H1 (cell line): Measurements from ENCODE around the gene HTR3D. TPM values are rescaled to one million over a fixed set of nuclear protein-coding genes. Genes with fewer than 3 reads are reported as not detected.
A peak's percentile ranks its signal among the peaks of the same experiment; 100 is the strongest.

ENCODE experiments used
- CTCF ChIA-PET: fragments of 300-600 bp; sonication (Branson Sonifier 250); formaldehyde crosslinking; loops from one replicate; lab custom pipeline; 2021; ENCODE audit not compliant: partially characterized antibody; lab: Charles Lee
- POLR2A ChIA-PET: fragments of 300-600 bp; sonication (Branson Sonifier 250); formaldehyde crosslinking; loops from one replicate; lab custom pipeline; 2021; ENCODE audit warnings: inconsistent platforms; ENCODE audit not compliant: partially characterized antibody; lab: Charles Lee
- DNase-seq, 2 experiments: peaks; one replicate each; pipeline versions ENCODE4 v3.0.0 to v3.0.0-alpha.2; 2010 to 2022; ENCODE audit warnings: low spot score in 2 of 2, low read depth in 1 of 2, mixed read lengths in 1 of 2
- FAIRE-seq: peaks from 2 replicates; lab custom pipeline; 2011; peaks lifted over from hg19 to GRCh38; lab: Jason Lieb, UNC
- H2AFZ ChIP-seq: 2 replicates; pipeline ENCODE4 v1.8.1; 2012; ENCODE audit warnings: low read length, inconsistent platforms
- H2AK5ac ChIP-seq: 2 replicates; pipeline ENCODE4 v1.6.1; 2013; ENCODE audit warnings: low read depth, low read length
- H2BK120ac ChIP-seq: replicated peaks from 2 replicates; pipeline ENCODE3; 2013; ENCODE audit warnings: low read depth, low read length, inconsistent platforms
- H2BK12ac ChIP-seq: 2 replicates; pipeline ENCODE4 v1.6.1; 2013; ENCODE audit warnings: low read depth, low read length
- H2BK15ac ChIP-seq: 2 replicates; pipeline ENCODE4 v1.6.1; 2013; ENCODE audit warnings: low read length
- H2BK20ac ChIP-seq: 2 replicates; pipeline ENCODE4 v1.6.1; 2013; ENCODE audit warnings: low read length
- H2BK5ac ChIP-seq: 2 replicates; pipeline ENCODE4 v1.6.1; 2013; ENCODE audit warnings: low read depth, low read length
- H3K14ac ChIP-seq: 2 replicates; pipeline ENCODE4 v1.6.1; 2013; ENCODE audit warnings: inconsistent platforms; ENCODE audit not compliant: insufficient read length
- H3K18ac ChIP-seq: 2 replicates; pipeline ENCODE4 v1.6.1; 2013; ENCODE audit warnings: low read length; ENCODE audit errors: extremely low read depth
- H3K23ac ChIP-seq: 2 replicates; pipeline ENCODE4 v1.6.1; 2013; ENCODE audit warnings: inconsistent platforms; ENCODE audit not compliant: insufficient read length
- H3K23me2 ChIP-seq: 2 replicates; pipeline ENCODE4 v1.6.1; 2013; ENCODE audit warnings: low read depth, low read length
- H3K27ac ChIP-seq: 2 replicates; pipeline ENCODE4 v1.6.1; 2011; ENCODE audit warnings: low read depth, low read length, inconsistent platforms
- H3K27me3 ChIP-seq, 4 experiments: replicated peaks in 1 of 4; 1 replicate in 1 of 4; 2 replicates in 3 of 4; pipeline versions ENCODE4 v1.6.1 to v1.8.1; 2011 to 2013; ENCODE audit warnings: low read length in 3 of 4, mild to moderate bottlenecking in 3 of 4, inconsistent platforms in 2 of 4, mixed read lengths in 2 of 4, moderate library complexity in 1 of 4; ENCODE audit not compliant: control insufficient read depth in 3 of 4, insufficient read depth in 3 of 4; ENCODE audit errors: extremely low read depth in 1 of 4
- H3K36me3 ChIP-seq, 4 experiments: 2 replicates each; pipeline versions ENCODE4 v1.6.1 to v1.8.1; 2011 to 2013; ENCODE audit warnings: mild to moderate bottlenecking in 4 of 4, low read length in 3 of 4, moderate library complexity in 2 of 4, control low read depth in 1 of 4, inconsistent platforms in 1 of 4; ENCODE audit not compliant: insufficient read depth in 4 of 4, control insufficient read depth in 2 of 4
- H3K4ac ChIP-seq: replicated peaks from 2 replicates; pipeline ENCODE3; 2013; ENCODE audit warnings: low read length, low read depth, mixed read lengths, inconsistent platforms; ENCODE audit not compliant: insufficient read length
- H3K4me1 ChIP-seq, 4 experiments: replicated peaks in 1 of 4; 1 replicate in 1 of 4; 2 replicates in 3 of 4; pipeline versions ENCODE4 v1.6.1 to v1.8.1; 2011 to 2013; ENCODE audit warnings: low read length in 3 of 4, inconsistent platforms in 2 of 4, mixed read lengths in 1 of 4; ENCODE audit not compliant: insufficient read depth in 4 of 4, control insufficient read depth in 3 of 4
- H3K4me2 ChIP-seq, 2 experiments: 2 replicates each; pipeline versions ENCODE4 v1.6.1 to v1.8.1; 2011 to 2013; ENCODE audit warnings: low read depth in 2 of 2, low read length in 2 of 2, control low read depth in 1 of 2, inconsistent platforms in 1 of 2, mild to moderate bottlenecking in 1 of 2; ENCODE audit not compliant: insufficient read depth in 1 of 2
- H3K4me3 ChIP-seq, 4 experiments: fragments of 200-600, 300-600 bp in 1 of 4; sonication (generic), shearing (Covaris generic), sonication (Bioruptor Twin) in 1 of 4; 2 replicates each; pipeline versions ENCODE4 v1.5.1 to v1.8.1; 2011 to 2016; ENCODE audit warnings: low read length in 4 of 4, low read depth in 3 of 4, control low read depth in 2 of 4, inconsistent platforms in 2 of 4, mild to moderate bottlenecking in 2 of 4, mixed read lengths in 1 of 4, moderate library complexity in 1 of 4; ENCODE audit not compliant: insufficient read depth in 2 of 4; ENCODE audit errors: extremely low read depth in 1 of 4
- H3K56ac ChIP-seq: replicated peaks from 2 replicates; pipeline ENCODE3; 2013; ENCODE audit warnings: low read depth, mild to moderate bottlenecking, mixed read lengths, low read length, inconsistent platforms; ENCODE audit not compliant: insufficient read length
- H3K79me1 ChIP-seq: 2 replicates; pipeline ENCODE4 v1.6.1; 2013; ENCODE audit warnings: low read depth, low read length, control low read depth
- H3K79me2 ChIP-seq, 2 experiments: 2 replicates each; pipeline versions ENCODE4 v1.6.1 to v1.8.1; 2012 to 2013; ENCODE audit warnings: low read length in 2 of 2, mild to moderate bottlenecking in 2 of 2, inconsistent platforms in 1 of 2; ENCODE audit not compliant: insufficient read depth in 2 of 2, control insufficient read depth in 1 of 2
- H3K9ac ChIP-seq, 4 experiments: replicated peaks in 1 of 4; 1 replicate in 1 of 4; 2 replicates in 3 of 4; pipeline versions ENCODE4 v1.6.1 to v1.8.1; 2011 to 2013; ENCODE audit warnings: low read depth in 3 of 4, low read length in 3 of 4, control low read depth in 2 of 4, mild to moderate bottlenecking in 2 of 4, moderate library complexity in 2 of 4, inconsistent platforms in 1 of 4; ENCODE audit errors: extremely low read depth in 1 of 4
- H3K9me3 ChIP-seq, 2 experiments: 2 replicates each; pipeline versions ENCODE4 v1.6.1 to v1.8.1; 2012 to 2013; ENCODE audit warnings: mild to moderate bottlenecking in 2 of 2, moderate library complexity in 2 of 2, control low read depth in 1 of 2, inconsistent platforms in 1 of 2, low read depth in 1 of 2, low read length in 1 of 2, mixed read lengths in 1 of 2; ENCODE audit not compliant: insufficient read depth in 2 of 2
- H4K20me1 ChIP-seq, 2 experiments: replicated peaks in 1 of 2; 2 replicates each; pipeline versions ENCODE3 to v1.8.1; 2011 to 2013; ENCODE audit warnings: inconsistent platforms in 2 of 2, low read length in 2 of 2, mild to moderate bottlenecking in 1 of 2; ENCODE audit not compliant: insufficient read depth in 2 of 2, control insufficient read depth in 1 of 2
- H4K5ac ChIP-seq: 2 replicates; pipeline ENCODE4 v1.6.1; 2013; ENCODE audit warnings: low read length, low read depth, mixed read lengths, inconsistent platforms; ENCODE audit not compliant: insufficient read length
- H4K8ac ChIP-seq: 2 replicates; pipeline ENCODE4 v1.8.0; 2013; ENCODE audit warnings: mild to moderate bottlenecking, moderate library complexity, low read length, inconsistent platforms; ENCODE audit not compliant: insufficient read depth; ENCODE audit errors: extremely low read depth
- H4K91ac ChIP-seq: replicated peaks from 2 replicates; pipeline ENCODE3; 2013; ENCODE audit warnings: low read length, mixed read lengths, inconsistent platforms; ENCODE audit not compliant: insufficient read length
- CTCF ChIP-seq, 3 experiments: IDR thresholded peaks; 1 replicate in 2 of 3; 2 replicates in 1 of 3; pipeline versions ENCODE4 v1.5.1 to v1.6.1; 2011; ENCODE audit warnings: low read length in 3 of 3, mild to moderate bottlenecking in 3 of 3, inconsistent platforms in 2 of 3, low read depth in 1 of 3, moderate library complexity in 1 of 3; ENCODE audit not compliant: insufficient read depth in 1 of 3; ENCODE audit errors: control extremely low read depth in 1 of 3
- RAD21 ChIP-seq, 2 experiments: IDR thresholded peaks in 1 of 2; conservative IDR thresholded peaks in 1 of 2; 2 replicates each; pipeline ENCODE4 v1.6.1; 2011; ENCODE audit warnings: low read depth in 2 of 2, low read length in 2 of 2, improper control_type of control experiment in 1 of 2, inconsistent platforms in 1 of 2, mild to moderate bottlenecking in 1 of 2, moderate library complexity in 1 of 2
- RXRA ChIP-seq: IDR thresholded peaks from 2 replicates; pipeline ENCODE4 v1.6.1; 2011; ENCODE audit warnings: low read depth, mild to moderate bottlenecking, low read length, moderate library complexity; ENCODE audit not compliant: insufficient read depth
- WGBS, 2 experiments: shearing (Covaris generic) in 1 of 2; methylation state at CpG; one replicate each; pipeline versions ENCODE4 v1.1.6 to v1.1.7; 2013 to 2015; ENCODE audit warnings: low lambda C conversion rate in 2 of 2, mixed read lengths in 2 of 2, inconsistent platforms in 1 of 2, low coverage in 1 of 2, missing lambda C conversion rate in 1 of 2; ENCODE audit not compliant: insufficient replicate concordance in 2 of 2, insufficient coverage in 1 of 2, insufficient read length in 1 of 2; ENCODE audit errors: extremely low coverage in 1 of 2, missing lambda C conversion rate in 1 of 2; 5-methylcytosine and 5-hydroxymethylcytosine counted together
- polyA plus RNA-seq, 7 experiments: library from polyadenylated mRNA; depleted of rRNA in 3 of 7; stranded (reverse) in 5 of 7; unstranded in 2 of 7; fragments of >200 nt in 5 of 7; fragments of 200-250 nt in 2 of 7; gene quantifications; 1 replicate in 5 of 7; 2 replicates in 1 of 7; 4 replicates in 1 of 7; pipeline versions ENCODE4 v1.2.1 to v1.2.3, GENCODE V29; 2011 to 2013; ENCODE audit warnings: missing spikeins in 2 of 7, mixed read lengths in 2 of 7
- total RNA-seq: library from RNA; stranded (reverse); fragmentation: NEBNext Ultra II Directional; extraction: Animal tissue kit (Norgen Biotek cat#: 25700); gene quantifications from 2 replicates; pipeline ENCODE4 v1.2.1, GENCODE V29; 2021

Gene HTR3D
- total and polyA plus RNA-seq, 2 of the 8 experiments (the other 6 are each of a cell fraction or from before 2014, with no cell fraction given) = not detected

DNA sequence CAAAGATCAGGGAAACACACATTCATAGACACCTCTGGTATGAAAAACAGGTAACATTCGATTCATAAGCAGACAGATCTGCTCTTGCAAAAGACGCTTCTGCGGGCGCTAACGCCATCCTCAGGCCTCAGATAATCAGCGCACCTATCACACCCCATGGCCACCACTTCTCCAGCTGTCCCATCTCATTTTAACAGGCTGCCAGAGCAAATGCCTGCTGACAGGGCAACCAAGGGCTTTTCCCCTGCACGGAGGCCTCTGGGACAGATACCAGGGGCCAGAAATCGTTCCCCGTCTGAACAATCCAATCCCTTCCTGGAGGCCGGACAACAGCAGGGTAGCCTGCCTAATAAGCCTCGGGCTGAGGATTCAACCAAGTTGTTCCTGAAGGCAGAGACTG, 29.1 kb upstream of the HTR3D start:
- Histone ChIP-seq H3K14ac (no peak overlapping the region), H3K79me2 (peaks cover 3 to 15% of the 10 kb centered on the region in 2 experiments; a peak in 1 of 4 replicates)
- TF ChIP-seq RAD21 (IDR thresholded peaks at IDR 0.05 in 1 of 2, conservative IDR thresholded peaks at IDR 0.05 in 1 of 2; ENCODE audit: low read depth in 2 of 2, low read length in 2 of 2) = peak; percentile 36 to 37; a peak in 3 of 4 replicates
- TF ChIP-seq RXRA = no peak
- peak; percentile 21 to 34 (median 27); a peak in 3 of 4 replicates for TF ChIP-seq CTCF (IDR thresholded peaks at IDR 0.05; ENCODE audit: control extremely low read depth in 1 of 3, insufficient read depth in 1 of 3, low read depth in 1 of 3, low read length in 3 of 3)
- TF ChIP-seq, all 59 proteins: peak for 2
- no peak overlapping the region for H3K23ac ChIP-seq
- DNase-seq = no peak
- no peak overlapping the region for H3K4ac ChIP-seq
- H4K8ac ChIP-seq = no peak overlapping the region
- H2BK20ac ChIP-seq = no peak overlapping the region
- H3K27me3 ChIP-seq = no peaks in the 10 kb centered on the region
- H2BK12ac ChIP-seq = no peak overlapping the region
- WGBS, 2 experiments = 86% methylated on average over 11 of the region's 11 CpGs; no CpG with 5 or more reads in 1 of the 2 experiments
- no peak overlapping the region for H3K56ac ChIP-seq
- POLR2A ChIA-PET = no interaction called here
- H3K4me1 ChIP-seq = no peaks in the 10 kb centered on the region; a peak in 1 of 7 replicates
- no peaks in the 10 kb centered on the region; the same call in 1 of the 2 replicates for H3K79me1 ChIP-seq
- H4K5ac ChIP-seq = no peak overlapping the region
- H3K4me3 ChIP-seq = no peak overlapping the region
- H2BK5ac ChIP-seq = no peak overlapping the region
- no peak overlapping the region for H3K18ac ChIP-seq
- no peak overlapping the region for H2BK120ac ChIP-seq
- no peak overlapping the region for H2BK15ac ChIP-seq
- no peak overlapping the region for H3K9ac ChIP-seq
- no peak overlapping the region for H2AK5ac ChIP-seq
- H3K27ac ChIP-seq = no peak overlapping the region
- no peak for FAIRE-seq
- no peak overlapping the region for H3K4me2 ChIP-seq
- H4K91ac ChIP-seq = no peak overlapping the region
- no peaks in the 10 kb centered on the region for H3K9me3 ChIP-seq
- no peak overlapping the region for H2AFZ ChIP-seq
- CTCF ChIA-PET = no interaction called here
- H3K36me3 ChIP-seq = no peaks in the 10 kb centered on the region; a peak in 2 of 8 replicates
- no peaks in the 10 kb centered on the region for H3K23me2 ChIP-seq
- peaks cover 0 to 1% of the 10 kb centered on the region in 2 experiments for H4K20me1 ChIP-seq
